Measurements from ENCODE around the gene CD44.

The CD44 gene

GRCh38 chr11:35157814-35158700 lies 19.1 kb downstream of the CD44 start:
- no peak for DNase-seq (ENCODE audit: low read depth, low spot score)
- Histone ChIP-seq H3K4me1 (ENCODE audit: control insufficient read depth, insufficient read depth, low read length) (no peaks in the 10 kb centered on the region), H3K27ac (ENCODE audit: low read length) (no peak overlapping the region), H3K4me3 (ENCODE audit: low read length) (no peak overlapping the region), H3K9me3 (ENCODE audit: control insufficient read depth, insufficient read depth, low read length) (no peaks in the 10 kb centered on the region), H3K27me3 (ENCODE audit: control insufficient read depth, insufficient read depth, low read length) (no peaks in the 10 kb centered on the region), H3K36me3 (ENCODE audit: control insufficient read depth, insufficient read depth, low read length) (no peaks in the 10 kb centered on the region)
- WGBS (ENCODE audit: insufficient coverage, insufficient read length): no CpG with 5 or more reads among the region's 12 CpGs

DNA sequence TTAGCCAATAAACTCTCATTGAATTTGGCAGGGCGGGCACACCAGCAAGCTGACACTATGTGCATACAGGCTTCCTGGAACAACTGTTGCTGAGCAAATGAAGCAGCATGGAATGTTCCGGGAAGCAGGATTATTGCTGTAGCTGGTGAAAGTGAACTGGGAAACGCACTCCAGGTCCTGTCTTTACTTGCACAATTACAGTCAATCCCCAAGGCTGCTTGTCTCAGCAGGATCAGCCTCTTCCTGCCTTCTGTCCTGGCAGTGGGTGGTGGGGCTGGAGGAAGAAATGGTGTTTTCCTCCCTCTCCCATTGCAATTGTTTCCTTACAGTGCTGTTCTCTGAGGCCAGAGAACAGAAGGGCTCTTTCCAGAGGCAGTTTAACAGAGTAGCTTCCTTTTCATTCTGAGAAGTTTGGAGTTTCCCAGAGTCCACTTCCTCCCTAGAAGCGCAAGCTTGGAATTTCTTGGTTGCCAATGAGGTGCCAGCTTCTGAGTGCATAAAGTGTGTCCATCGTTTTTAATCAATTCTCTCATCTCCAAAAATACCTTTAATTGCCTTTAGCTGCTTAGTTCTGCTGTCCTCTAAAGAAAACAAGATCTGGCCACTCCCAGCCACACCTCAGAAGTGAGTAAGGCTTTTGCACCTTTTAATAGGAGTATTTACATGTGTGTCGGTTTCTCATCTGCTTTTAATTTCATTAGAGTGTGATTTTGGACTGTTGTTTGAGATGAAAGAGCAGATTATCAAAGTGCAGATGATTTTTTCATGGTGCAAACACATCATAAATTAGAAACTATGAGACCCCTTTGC lies 19.9 kb downstream of the CD44 start:
- no peaks in the 10 kb centered on the region for H3K9me3 ChIP-seq (ENCODE audit: control insufficient read depth, insufficient read depth, low read length)
- no peak overlapping the region for H3K4me3 ChIP-seq (ENCODE audit: low read length)
- no peak overlapping the region for H3K27ac ChIP-seq (ENCODE audit: low read length)
- WGBS (ENCODE audit: insufficient coverage, insufficient read length): no CpG with 5 or more reads among the region's 6 CpGs
- no peak for DNase-seq (ENCODE audit: low read depth, low spot score)
- peaks cover 1% of the 10 kb centered on the region; the same call in 1 of the 2 replicates for H3K4me1 ChIP-seq (ENCODE audit: control insufficient read depth, insufficient read depth, low read length)
- H3K36me3 ChIP-seq (ENCODE audit: control insufficient read depth, insufficient read depth, low read length): no peaks in the 10 kb centered on the region
- no peaks in the 10 kb centered on the region for H3K27me3 ChIP-seq (ENCODE audit: control insufficient read depth, insufficient read depth, low read length)

GRCh38 chr11:35160246-35160824 lies 21.4 kb downstream of the CD44 start:
- H3K36me3 ChIP-seq (ENCODE audit: control insufficient read depth, insufficient read depth, low read length): no peaks in the 10 kb centered on the region
- DNase-seq (ENCODE audit: low read depth, low spot score): no peak
- no peaks in the 10 kb centered on the region for H3K9me3 ChIP-seq (ENCODE audit: control insufficient read depth, insufficient read depth, low read length)
- H3K4me3 ChIP-seq (ENCODE audit: low read length): no peak overlapping the region
- no peaks in the 10 kb centered on the region for H3K27me3 ChIP-seq (ENCODE audit: control insufficient read depth, insufficient read depth, low read length)
- WGBS (ENCODE audit: insufficient coverage, insufficient read length): no CpG with 5 or more reads among the region's 7 CpGs
- H3K27ac ChIP-seq (ENCODE audit: low read length): no peak overlapping the region
- peaks cover 1% of the 10 kb centered on the region; the same call in 1 of the 2 replicates for H3K4me1 ChIP-seq (ENCODE audit: control insufficient read depth, insufficient read depth, low read length)

DNA sequence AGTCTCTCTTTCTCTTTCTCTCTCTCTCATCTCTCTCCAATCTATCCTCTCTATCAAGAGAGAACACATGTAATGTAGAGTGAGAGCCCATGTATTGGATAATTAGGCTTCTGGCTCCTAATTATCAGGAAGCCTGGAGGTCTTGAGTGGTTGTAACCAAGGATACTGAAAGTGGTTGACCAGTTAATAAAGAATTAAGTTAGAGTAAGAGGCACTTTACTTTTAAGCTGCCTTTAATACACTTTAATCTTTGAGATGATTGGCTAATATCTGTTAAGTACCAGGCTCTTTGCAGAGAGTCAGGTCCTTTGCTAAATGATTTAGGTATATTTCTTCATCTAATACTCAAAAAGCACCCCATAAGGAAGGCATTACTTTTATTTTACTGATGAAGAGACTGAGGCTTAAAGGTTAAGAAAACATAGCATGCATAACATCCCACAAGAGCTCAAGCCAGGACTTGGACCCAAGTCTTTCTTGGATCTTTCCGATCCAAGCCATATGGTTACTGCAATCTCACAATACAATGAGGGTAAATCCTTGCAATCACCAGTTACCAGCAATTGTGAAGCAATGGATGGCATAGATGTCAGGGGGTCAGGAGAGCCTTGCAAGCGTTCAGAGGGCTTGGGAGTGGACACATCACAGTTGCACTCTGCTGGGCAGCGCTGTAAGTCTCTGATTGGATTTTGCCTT lies 22.1 kb downstream of the CD44 start:
- Histone ChIP-seq H3K27me3 (ENCODE audit: control insufficient read depth, insufficient read depth, low read length) (no peaks in the 10 kb centered on the region), H3K4me3 (ENCODE audit: low read length) (no peak overlapping the region), H3K36me3 (ENCODE audit: control insufficient read depth, insufficient read depth, low read length) (no peaks in the 10 kb centered on the region), H3K9me3 (ENCODE audit: control insufficient read depth, insufficient read depth, low read length) (no peaks in the 10 kb centered on the region), H3K27ac (ENCODE audit: low read length) (no peak overlapping the region), H3K4me1 (ENCODE audit: control insufficient read depth, insufficient read depth, low read length) (peaks cover 1% of the 10 kb centered on the region; the same call in 1 of the 2 replicates)
- DNase-seq (ENCODE audit: low read depth, low spot score): no peak
- WGBS (ENCODE audit: insufficient coverage, insufficient read length): no CpG with 5 or more reads among the region's 3 CpGs

DNA sequence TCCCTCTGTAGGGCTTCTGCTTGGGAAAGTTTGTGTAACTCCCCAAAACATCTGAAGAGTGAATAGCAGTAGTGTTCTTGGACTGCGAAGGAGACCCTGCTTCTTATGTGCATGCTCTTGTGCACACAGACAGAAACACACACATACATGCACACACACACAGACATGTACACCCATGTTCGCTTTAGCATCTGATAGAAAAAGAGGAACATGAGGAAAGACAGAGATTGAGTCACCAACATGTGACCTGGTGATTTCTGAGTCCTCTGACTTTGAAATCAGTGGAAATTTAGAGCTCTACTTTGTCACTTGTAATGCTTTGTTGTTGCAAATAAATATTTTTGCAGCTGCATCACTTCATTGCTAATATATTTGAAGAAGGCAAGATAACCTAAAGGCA lies 23.8 kb downstream of the CD44 start:
- no peak for DNase-seq (ENCODE audit: low read depth, low spot score)

DNA sequence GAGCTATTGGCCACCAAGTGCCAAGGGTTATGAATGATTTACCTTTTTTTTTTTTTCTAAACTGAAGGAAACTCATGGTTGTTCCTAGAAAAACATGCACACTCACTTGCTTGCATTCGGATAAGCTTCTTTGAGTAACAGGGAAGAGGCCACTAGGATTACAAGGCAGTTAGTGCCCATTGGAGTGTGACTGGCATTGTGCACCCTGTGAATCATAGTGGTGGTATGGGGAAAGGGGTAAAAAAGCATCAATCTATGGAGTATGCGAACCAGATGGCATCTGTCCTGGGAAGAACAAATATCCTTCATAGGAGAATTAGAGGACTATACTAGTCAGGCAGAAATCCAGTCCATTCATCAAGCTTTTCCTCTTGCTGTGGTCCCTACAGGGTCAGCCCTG lies 24.2 kb downstream of the CD44 start:
- Histone ChIP-seq H3K4me1 (ENCODE audit: control insufficient read depth, insufficient read depth, low read length) (peaks cover 1% of the 10 kb centered on the region; the same call in 1 of the 2 replicates), H3K27ac (ENCODE audit: low read length) (no peak overlapping the region), H3K27me3 (ENCODE audit: control insufficient read depth, insufficient read depth, low read length) (no peaks in the 10 kb centered on the region), H3K9me3 (ENCODE audit: control insufficient read depth, insufficient read depth, low read length) (no peaks in the 10 kb centered on the region), H3K4me3 (ENCODE audit: low read length) (no peak overlapping the region), H3K36me3 (ENCODE audit: control insufficient read depth, insufficient read depth, low read length) (no peaks in the 10 kb centered on the region)
- WGBS (ENCODE audit: insufficient coverage, insufficient read length): no CpG with 5 or more reads among the region's 2 CpGs
- no peak for DNase-seq (ENCODE audit: low read depth, low spot score)

More for the DNA sequence above, 23.8 kb downstream of the CD44 start:
- H3K27ac ChIP-seq (ENCODE audit: low read length): no peak overlapping the region
- H3K4me3 ChIP-seq (ENCODE audit: low read length): no peak overlapping the region
- H3K36me3 ChIP-seq (ENCODE audit: control insufficient read depth, insufficient read depth, low read length): no peaks in the 10 kb centered on the region
- no peaks in the 10 kb centered on the region for H3K9me3 ChIP-seq (ENCODE audit: control insufficient read depth, insufficient read depth, low read length)
- peaks cover 1% of the 10 kb centered on the region; the same call in 1 of the 2 replicates for H3K4me1 ChIP-seq (ENCODE audit: control insufficient read depth, insufficient read depth, low read length)
- no CpG with 5 or more reads among the region's 2 CpGs for WGBS (ENCODE audit: insufficient coverage, insufficient read length)
- no peaks in the 10 kb centered on the region for H3K27me3 ChIP-seq (ENCODE audit: control insufficient read depth, insufficient read depth, low read length)

DNA sequence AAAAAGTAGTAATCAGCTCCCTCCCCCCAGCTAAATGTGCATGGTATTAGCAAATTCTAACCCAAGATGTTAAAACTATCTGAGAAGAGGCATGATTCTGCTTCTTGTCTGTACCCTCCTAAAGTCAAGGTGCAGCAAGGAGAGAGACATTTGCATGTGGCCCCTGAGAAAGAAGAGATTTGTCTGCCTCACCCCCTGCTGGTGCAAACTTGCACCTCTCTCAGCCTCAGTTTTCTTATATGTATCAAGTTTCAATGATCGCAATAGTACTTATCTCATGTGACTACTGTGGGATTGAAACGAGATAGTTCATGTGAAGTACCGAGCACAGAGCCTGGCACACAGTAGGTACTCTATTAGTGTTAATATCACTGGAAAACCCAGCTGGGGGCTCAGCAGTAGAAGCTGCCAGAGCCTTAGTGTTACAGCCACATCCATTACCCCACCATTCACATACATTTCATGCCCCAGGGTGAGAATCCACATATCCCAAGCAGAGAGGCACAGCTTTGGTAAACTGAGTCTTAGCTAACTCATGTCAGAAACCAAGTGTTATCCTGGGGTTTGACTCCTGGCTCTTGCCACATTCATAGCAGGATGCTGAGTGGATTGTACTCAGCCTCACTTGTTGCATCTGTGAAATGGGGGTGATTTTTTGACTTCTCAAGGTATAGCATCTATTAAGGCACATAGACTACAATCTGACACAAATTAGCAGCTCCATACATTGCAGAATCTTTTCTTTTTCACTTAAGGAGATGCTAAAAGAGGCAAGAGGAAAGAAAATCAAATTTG lies 24.9 kb downstream of the CD44 start:
- H3K9me3 ChIP-seq (ENCODE audit: control insufficient read depth, insufficient read depth, low read length): no peaks in the 10 kb centered on the region
- H3K36me3 ChIP-seq (ENCODE audit: control insufficient read depth, insufficient read depth, low read length): no peaks in the 10 kb centered on the region
- DNase-seq (ENCODE audit: low read depth, low spot score): no peak
- H3K4me3 ChIP-seq (ENCODE audit: low read length): no peak overlapping the region
- WGBS (ENCODE audit: insufficient coverage, insufficient read length): no CpG with 5 or more reads among the region's 3 CpGs
- no peak overlapping the region for H3K27ac ChIP-seq (ENCODE audit: low read length)
- peaks cover 1% of the 10 kb centered on the region; the same call in 1 of the 2 replicates for H3K4me1 ChIP-seq (ENCODE audit: control insufficient read depth, insufficient read depth, low read length)
- H3K27me3 ChIP-seq (ENCODE audit: control insufficient read depth, insufficient read depth, low read length): no peaks in the 10 kb centered on the region

GRCh38 chr11:35165030-35165422 lies 26.1 kb downstream of the CD44 start:
- Histone ChIP-seq H3K4me1 (ENCODE audit: control insufficient read depth, insufficient read depth, low read length) (peaks cover 1% of the 10 kb centered on the region; the same call in 1 of the 2 replicates), H3K4me3 (ENCODE audit: low read length) (no peak overlapping the region), H3K27me3 (ENCODE audit: control insufficient read depth, insufficient read depth, low read length) (no peaks in the 10 kb centered on the region), H3K36me3 (ENCODE audit: control insufficient read depth, insufficient read depth, low read length) (no peaks in the 10 kb centered on the region), H3K27ac (ENCODE audit: low read length) (no peak overlapping the region), H3K9me3 (ENCODE audit: control insufficient read depth, insufficient read depth, low read length) (no peaks in the 10 kb centered on the region)
- WGBS (ENCODE audit: insufficient coverage, insufficient read length): no CpG with 5 or more reads among the region's 1 CpG
- DNase-seq (ENCODE audit: low read depth, low spot score): no peak

GRCh38 chr11:35165423-35166368 lies 26.7 kb downstream of the CD44 start:
- no peak overlapping the region for H3K27ac ChIP-seq (ENCODE audit: low read length)
- H3K4me3 ChIP-seq (ENCODE audit: low read length): no peak overlapping the region
- DNase-seq (ENCODE audit: low read depth, low spot score): no peak

More at GRCh38 chr11:35165423-35166368, 26.7 kb downstream of the CD44 start:
- H3K4me1 ChIP-seq (ENCODE audit: control insufficient read depth, insufficient read depth, low read length): peaks cover 1% of the 10 kb centered on the region; the same call in 1 of the 2 replicates
- no peaks in the 10 kb centered on the region for H3K36me3 ChIP-seq (ENCODE audit: control insufficient read depth, insufficient read depth, low read length)
- no peaks in the 10 kb centered on the region for H3K27me3 ChIP-seq (ENCODE audit: control insufficient read depth, insufficient read depth, low read length)
- WGBS (ENCODE audit: insufficient coverage, insufficient read length): no CpG with 5 or more reads among the region's 8 CpGs
- no peaks in the 10 kb centered on the region for H3K9me3 ChIP-seq (ENCODE audit: control insufficient read depth, insufficient read depth, low read length)

Data from iPS DF 6.9 (cell line).